WTC11 (cell line): ENCODE results near the gene TAS2R16. TPM values are rescaled to one million over a fixed set of nuclear protein-coding genes. Genes with fewer than 3 reads are reported as not detected.

Source experiments
- ATAC-seq: fragments of 200-7000 bp; cut with Tn5 transposase; 2 replicates; pipeline ENCODE4 v1.10.0; 2021; ENCODE audit warnings: mild to moderate bottlenecking, moderate library complexity
- CTCF ChIA-PET: fragments of 300-600 bp; sonication (Branson Sonifier 250); formaldehyde crosslinking; loops from one replicate; lab custom pipeline; 2021; ENCODE audit warnings: antibody characterized with exemption; lab: Charles Lee
- POLR2A ChIA-PET: fragments of 350-600 bp; sonication (Branson Sonifier 250); formaldehyde crosslinking; loops from one replicate; lab custom pipeline; 2021; ENCODE audit warnings: antibody characterized with exemption; lab: Charles Lee
- DNase-seq: peaks from one replicate; pipeline ENCODE4 v3.0.0; 2021; ENCODE audit warnings: low spot score
- H3K27ac Mint-ChIP-seq: 2 replicates; pipeline ENCODE4 v1.8.0; 2021; ENCODE audit warnings: mixed read lengths
- H3K27me3 Mint-ChIP-seq: 2 replicates; pipeline ENCODE4 v1.8.0; 2021; ENCODE audit warnings: low read depth, mild to moderate bottlenecking, moderate library complexity, mixed read lengths
- H3K36me3 Mint-ChIP-seq: 2 replicates; pipeline ENCODE4 v1.8.0; 2021; ENCODE audit warnings: mixed read lengths
- H3K4me1 Mint-ChIP-seq: 2 replicates; pipeline ENCODE4 v1.8.0; 2022; ENCODE audit warnings: mixed read lengths
- H3K4me3 Mint-ChIP-seq: 2 replicates; pipeline ENCODE4 v1.8.0; 2021; ENCODE audit warnings: mild to moderate bottlenecking, moderate library complexity, mixed read lengths
- H3K9me3 Mint-ChIP-seq: 2 replicates; pipeline ENCODE4 v1.8.0; 2021; ENCODE audit warnings: mixed read lengths
- AFF4 ChIP-seq: sonication (generic); formaldehyde crosslinking; IDR thresholded peaks from 2 replicates; pipeline ENCODE4 v1.8.1; 2023; ENCODE audit warnings: mild to moderate bottlenecking, missing genetic modification reagents, borderline replicate concordance
- ATF1 ChIP-seq: sonication (generic); formaldehyde crosslinking; IDR thresholded peaks from 2 replicates; pipeline ENCODE4 v1.8.1; 2023; ENCODE audit warnings: mild to moderate bottlenecking, moderate library complexity, missing genetic modification reagents
- ATF6 ChIP-seq: sonication (generic); formaldehyde crosslinking; IDR thresholded peaks from 2 replicates; pipeline ENCODE4 v1.8.1; 2023; ENCODE audit warnings: mild to moderate bottlenecking, missing genetic modification reagents
- CDX4 ChIP-seq: fragments of 250-450 bp; sonication (Bioruptor Pico); IDR thresholded peaks from 2 replicates; pipeline ENCODE4 v1.9.0; 2021; ENCODE audit warnings: moderate library complexity, mild to moderate bottlenecking, inconsistent platforms, borderline replicate concordance
- CREB1 ChIP-seq: sonication (generic); formaldehyde crosslinking; IDR thresholded peaks from 2 replicates; pipeline ENCODE4 v1.8.0; 2023; ENCODE audit warnings: mild to moderate bottlenecking, missing genetic modification reagents
- FOXK1 ChIP-seq: sonication (generic); formaldehyde crosslinking; IDR thresholded peaks from 2 replicates; pipeline ENCODE4 v1.8.0; 2022; ENCODE audit warnings: mild to moderate bottlenecking, moderate library complexity, missing genetic modification reagents
- GRHL2 ChIP-seq: fragments of 250-450 bp; sonication (Bioruptor Pico); IDR thresholded peaks from 2 replicates; pipeline ENCODE4 v1.8.0; 2022; ENCODE audit warnings: mild to moderate bottlenecking, moderate library complexity; ENCODE audit not compliant: insufficient replicate concordance, severe bottlenecking
- GTF2I ChIP-seq: fragments of 250-450 bp; sonication (Bioruptor Pico); conservative IDR thresholded peaks from 2 replicates; pipeline ENCODE4 v1.4.0; 2021; ENCODE audit warnings: mild to moderate bottlenecking
- MLX ChIP-seq: sonication (generic); formaldehyde crosslinking; IDR thresholded peaks from 2 replicates; pipeline ENCODE4 v1.8.1; 2023; ENCODE audit warnings: mild to moderate bottlenecking, missing genetic modification reagents, moderate library complexity
- SMAD3 ChIP-seq: sonication (generic); formaldehyde crosslinking; IDR thresholded peaks from 2 replicates; pipeline ENCODE4 v1.8.0; 2022; ENCODE audit warnings: missing genetic modification reagents, mild to moderate bottlenecking, borderline replicate concordance
- SMAD4 ChIP-seq: sonication (generic); formaldehyde crosslinking; IDR thresholded peaks from 2 replicates; pipeline ENCODE4 v1.8.0; 2022; ENCODE audit warnings: mild to moderate bottlenecking, missing genetic modification reagents
- TCF7 ChIP-seq: sonication (generic); formaldehyde crosslinking; IDR thresholded peaks from 2 replicates; pipeline ENCODE4 v1.8.0; 2022; ENCODE audit warnings: mild to moderate bottlenecking, low read depth, missing genetic modification reagents, moderate library complexity
- ZNF121 ChIP-seq: sonication (generic); formaldehyde crosslinking; IDR thresholded peaks from 2 replicates; pipeline ENCODE4 v1.8.0; 2023; ENCODE audit warnings: missing genetic modification reagents
- total RNA-seq: library from RNA; stranded (reverse); gene quantifications from 3 replicates; pipeline ENCODE4 v1.2.3, GENCODE V29; 2021
- TF ChIP-seq, protein P1 (sequence below): fragments of 250-450 bp; sonication (Bioruptor Pico); IDR thresholded peaks from 2 replicates; pipeline ENCODE4 v1.9.0; 2021; ENCODE audit warnings: mild to moderate bottlenecking
- TF ChIP-seq, protein P2 (sequence below): sonication (generic); formaldehyde crosslinking; conservative IDR thresholded peaks from 2 replicates; pipeline ENCODE4 v1.8.1; 2022; ENCODE audit warnings: mild to moderate bottlenecking, missing genetic modification reagents
- TF ChIP-seq, protein P3 (sequence below): sonication (generic); formaldehyde crosslinking; IDR thresholded peaks from 2 replicates; pipeline ENCODE4 v1.8.0; 2023; ENCODE audit warnings: missing genetic modification reagents
- TF ChIP-seq, protein P4 (sequence below): sonication (generic); formaldehyde crosslinking; IDR thresholded peaks from 2 replicates; pipeline ENCODE4 v1.8.1; 2023; ENCODE audit warnings: mild to moderate bottlenecking, missing genetic modification reagents, moderate library complexity
- TF ChIP-seq, protein P5 (sequence below): sonication (generic); formaldehyde crosslinking; IDR thresholded peaks from 2 replicates; pipeline ENCODE4 v1.8.0; 2023; ENCODE audit warnings: missing genetic modification reagents, mild to moderate bottlenecking, borderline replicate concordance

The TAS2R16 gene
- total RNA-seq, 1 experiment from 2014 or later: not detected

- H3K4me1 Mint-ChIP-seq: peaks cover 10% of the 10 kb centered on the region
- H3K36me3 Mint-ChIP-seq: no peaks in the 10 kb centered on the region
- no peaks in the 10 kb centered on the region for H3K9me3 Mint-ChIP-seq
- no peak overlapping the region; the same call in 1 of the 2 replicates for H3K27ac Mint-ChIP-seq
- DNase-seq (no peak), ATAC-seq (no peak)
- ChIA-PET CTCF (interaction anchor here (1.2 kb wide), 1 partner anchor 98 kb away, joined by 3 read pairs; no protein-coding TSS in a partner anchor), POLR2A (interaction anchor here (0.5 kb wide), 1 partner anchor 177 kb away, joined by 4 read pairs; no protein-coding TSS in a partner anchor)
- no peaks in the 10 kb centered on the region; the same call in 1 of the 2 replicates for H3K27me3 Mint-ChIP-seq
- TF ChIP-seq CDX4 (CRISPR knock-in tag): no peak
- no peak for TF ChIP-seq ATF6 (CRISPR knock-in tag)
- no peak for TF ChIP-seq FOXK1
- no peak for TF ChIP-seq MLX (CRISPR knock-in tag)
- TF ChIP-seq, protein P1, sequence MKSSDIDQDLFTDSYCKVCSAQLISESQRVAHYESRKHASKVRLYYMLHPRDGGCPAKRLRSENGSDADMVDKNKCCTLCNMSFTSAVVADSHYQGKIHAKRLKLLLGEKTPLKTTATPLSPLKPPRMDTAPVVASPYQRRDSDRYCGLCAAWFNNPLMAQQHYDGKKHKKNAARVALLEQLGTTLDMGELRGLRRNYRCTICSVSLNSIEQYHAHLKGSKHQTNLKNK (CRISPR knock-in tag): no peak
- TF ChIP-seq, protein P2, sequence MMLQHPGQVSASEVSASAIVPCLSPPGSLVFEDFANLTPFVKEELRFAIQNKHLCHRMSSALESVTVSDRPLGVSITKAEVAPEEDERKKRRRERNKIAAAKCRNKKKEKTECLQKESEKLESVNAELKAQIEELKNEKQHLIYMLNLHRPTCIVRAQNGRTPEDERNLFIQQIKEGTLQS (CRISPR knock-in tag): no peak
- no peak for TF ChIP-seq SMAD3
- TF ChIP-seq TCF7 (CRISPR knock-in tag): no peak
- TF ChIP-seq GTF2I (CRISPR knock-in tag): no peak
- no peak for TF ChIP-seq ZNF121
- H3K4me3 Mint-ChIP-seq: no peak overlapping the region
Measured at GRCh38 chr7:122972056-122972455, 23.4 kb downstream of the TAS2R16 start.

DNA sequence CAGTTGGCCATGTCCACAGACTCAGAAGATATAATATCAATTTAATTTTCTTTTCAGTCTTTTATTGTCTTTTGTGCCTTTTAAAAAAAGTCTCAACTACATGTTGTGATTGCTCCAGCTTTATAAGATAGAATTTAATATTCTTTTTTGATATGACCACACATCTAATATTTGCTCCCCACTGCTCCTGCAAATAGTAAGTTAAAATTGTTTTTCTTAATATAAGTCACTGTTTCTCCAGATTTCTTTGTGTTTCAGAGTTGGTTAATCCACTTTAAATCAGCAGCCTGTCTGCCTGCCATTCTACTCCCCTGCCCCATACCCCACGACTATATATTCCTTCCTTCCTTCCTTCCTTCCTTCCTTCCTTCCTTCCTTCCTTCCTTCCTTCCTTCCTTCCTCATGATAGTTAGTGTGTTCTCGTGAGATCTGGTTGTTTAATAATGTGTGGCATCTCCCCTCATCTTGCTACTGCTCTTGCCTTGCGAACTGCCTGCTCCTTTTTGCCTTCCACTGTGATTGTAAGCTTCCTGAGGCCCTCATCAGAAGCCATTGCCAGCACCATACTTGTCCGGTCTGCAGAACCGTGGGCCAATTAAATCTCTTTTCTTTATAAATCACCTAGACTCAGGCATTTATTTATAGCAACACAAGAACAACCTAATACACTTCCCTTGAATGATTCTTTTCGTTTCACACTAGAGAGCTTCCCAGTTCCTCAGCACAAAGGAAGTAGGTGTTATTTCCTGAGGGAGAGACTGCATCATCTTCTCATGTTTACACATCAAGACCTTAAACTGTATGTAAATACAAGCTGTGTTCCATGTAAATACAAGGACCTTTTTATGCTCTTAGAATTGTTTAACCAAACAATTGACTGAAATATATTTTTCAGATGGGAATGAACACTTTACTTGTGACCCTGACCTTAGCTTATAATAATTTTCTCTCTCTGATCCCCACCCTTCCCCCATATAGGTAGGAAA, 24.5 kb downstream of the TAS2R16 start:
- Mint-ChIP-seq H3K4me3 (no peak overlapping the region), H3K27ac (0 out of 2 replicates have a peak overlapping the region, but pooled peaks have one; percentile 52), H3K36me3 (no peaks in the 10 kb centered on the region), H3K4me1 (peaks cover 15% of the 10 kb centered on the region), H3K27me3 (no peaks in the 10 kb centered on the region), H3K9me3 (no peaks in the 10 kb centered on the region)
- POLR2A ChIA-PET: interaction anchor here (0.5 kb wide), 1 partner anchor 176 kb away, joined by 4 read pairs; no protein-coding TSS in a partner anchor
- DNase-seq (no peak), ATAC-seq (no peak)
- CTCF ChIA-PET: interaction anchor here (0.7 to 1.5 kb wide), 4 partner anchors 57 to 364 kb away, joined by 3 to 4 read pairs (median 3); no protein-coding TSS in a partner anchor
- TF ChIP-seq AFF4 (CRISPR knock-in tag) (no peak), SMAD4 (CRISPR knock-in tag) (no peak), CREB1 (CRISPR knock-in tag) (no peak), GRHL2 (CRISPR knock-in tag) (no peak), ATF1 (CRISPR knock-in tag) (no peak)
- TF ChIP-seq, protein P3, sequence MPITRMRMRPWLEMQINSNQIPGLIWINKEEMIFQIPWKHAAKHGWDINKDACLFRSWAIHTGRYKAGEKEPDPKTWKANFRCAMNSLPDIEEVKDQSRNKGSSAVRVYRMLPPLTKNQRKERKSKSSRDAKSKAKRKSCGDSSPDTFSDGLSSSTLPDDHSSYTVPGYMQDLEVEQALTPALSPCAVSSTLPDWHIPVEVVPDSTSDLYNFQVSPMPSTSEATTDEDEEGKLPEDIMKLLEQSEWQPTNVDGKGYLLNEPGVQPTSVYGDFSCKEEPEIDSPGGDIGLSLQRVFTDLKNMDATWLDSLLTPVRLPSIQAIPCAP: no peak
- TF ChIP-seq, protein P4, sequence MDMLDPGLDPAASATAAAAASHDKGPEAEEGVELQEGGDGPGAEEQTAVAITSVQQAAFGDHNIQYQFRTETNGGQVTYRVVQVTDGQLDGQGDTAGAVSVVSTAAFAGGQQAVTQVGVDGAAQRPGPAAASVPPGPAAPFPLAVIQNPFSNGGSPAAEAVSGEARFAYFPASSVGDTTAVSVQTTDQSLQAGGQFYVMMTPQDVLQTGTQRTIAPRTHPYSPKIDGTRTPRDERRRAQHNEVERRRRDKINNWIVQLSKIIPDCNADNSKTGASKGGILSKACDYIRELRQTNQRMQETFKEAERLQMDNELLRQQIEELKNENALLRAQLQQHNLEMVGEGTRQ (CRISPR knock-in tag): no peak
- TF ChIP-seq, protein P5, sequence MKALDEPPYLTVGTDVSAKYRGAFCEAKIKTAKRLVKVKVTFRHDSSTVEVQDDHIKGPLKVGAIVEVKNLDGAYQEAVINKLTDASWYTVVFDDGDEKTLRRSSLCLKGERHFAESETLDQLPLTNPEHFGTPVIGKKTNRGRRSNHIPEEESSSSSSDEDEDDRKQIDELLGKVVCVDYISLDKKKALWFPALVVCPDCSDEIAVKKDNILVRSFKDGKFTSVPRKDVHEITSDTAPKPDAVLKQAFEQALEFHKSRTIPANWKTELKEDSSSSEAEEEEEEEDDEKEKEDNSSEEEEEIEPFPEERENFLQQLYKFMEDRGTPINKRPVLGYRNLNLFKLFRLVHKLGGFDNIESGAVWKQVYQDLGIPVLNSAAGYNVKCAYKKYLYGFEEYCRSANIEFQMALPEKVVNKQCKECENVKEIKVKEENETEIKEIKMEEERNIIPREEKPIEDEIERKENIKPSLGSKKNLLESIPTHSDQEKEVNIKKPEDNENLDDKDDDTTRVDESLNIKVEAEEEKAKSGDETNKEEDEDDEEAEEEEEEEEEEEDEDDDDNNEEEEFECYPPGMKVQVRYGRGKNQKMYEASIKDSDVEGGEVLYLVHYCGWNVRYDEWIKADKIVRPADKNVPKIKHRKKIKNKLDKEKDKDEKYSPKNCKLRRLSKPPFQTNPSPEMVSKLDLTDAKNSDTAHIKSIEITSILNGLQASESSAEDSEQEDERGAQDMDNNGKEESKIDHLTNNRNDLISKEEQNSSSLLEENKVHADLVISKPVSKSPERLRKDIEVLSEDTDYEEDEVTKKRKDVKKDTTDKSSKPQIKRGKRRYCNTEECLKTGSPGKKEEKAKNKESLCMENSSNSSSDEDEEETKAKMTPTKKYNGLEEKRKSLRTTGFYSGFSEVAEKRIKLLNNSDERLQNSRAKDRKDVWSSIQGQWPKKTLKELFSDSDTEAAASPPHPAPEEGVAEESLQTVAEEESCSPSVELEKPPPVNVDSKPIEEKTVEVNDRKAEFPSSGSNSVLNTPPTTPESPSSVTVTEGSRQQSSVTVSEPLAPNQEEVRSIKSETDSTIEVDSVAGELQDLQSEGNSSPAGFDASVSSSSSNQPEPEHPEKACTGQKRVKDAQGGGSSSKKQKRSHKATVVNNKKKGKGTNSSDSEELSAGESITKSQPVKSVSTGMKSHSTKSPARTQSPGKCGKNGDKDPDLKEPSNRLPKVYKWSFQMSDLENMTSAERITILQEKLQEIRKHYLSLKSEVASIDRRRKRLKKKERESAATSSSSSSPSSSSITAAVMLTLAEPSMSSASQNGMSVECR (CRISPR knock-in tag): no peak
